Measurements from ENCODE around the gene DUSP1.
"Not testable (repeated sequence)": the region's sequence is repeated elsewhere in the genome, so short reads cannot be mapped to it uniquely, and the experiment has no call there.

GRCh38 chr5:172787538-172787937 is 16.5 kb upstream of the DUSP1 start:
- not testable (repeated sequence) for TF ChIP-seq CTCF, POLR2A, POLR2AphosphoS5, EP300 (IDR thresholded peaks at IDR 0.05)
